Osteoblast (primary cell): ENCODE measurements around the gene SERBP1. TPM values are rescaled to one million over a fixed set of nuclear protein-coding genes. Genes with fewer than 3 reads are reported as not detected.
A peak's percentile ranks its signal among the peaks of the same experiment; 100 is the strongest.

Source experiments
- DNase-seq: peaks from one replicate; pipeline ENCODE4 v3.0.0; 2011; ENCODE audit warnings: low spot score, mixed read lengths; ENCODE audit not compliant: insufficient read length; ENCODE audit errors: missing footprints
- H2AFZ ChIP-seq: 2 replicates; pipeline ENCODE4 v1.6.0; 2011; ENCODE audit warnings: mild to moderate bottlenecking, low read length
- H3K27ac ChIP-seq: 2 replicates; pipeline ENCODE4 v1.5.1; 2011; ENCODE audit warnings: mild to moderate bottlenecking, low read depth, low read length, moderate library complexity
- H3K27me3 ChIP-seq: 2 replicates; pipeline ENCODE4 v1.6.0; 2012; ENCODE audit warnings: mild to moderate bottlenecking, control low read depth, inconsistent platforms, low read length, moderate library complexity; ENCODE audit not compliant: insufficient read depth
- H3K36me3 ChIP-seq: 2 replicates; pipeline ENCODE4 v1.5.1; 2011; ENCODE audit warnings: mild to moderate bottlenecking, low read length, control low read depth, moderate library complexity; ENCODE audit not compliant: insufficient read depth
- H3K4me1 ChIP-seq: 2 replicates; pipeline ENCODE4 v1.5.1; 2011; ENCODE audit warnings: mild to moderate bottlenecking, low read length, control low read depth, moderate library complexity; ENCODE audit not compliant: insufficient read depth
- H3K4me2 ChIP-seq: 2 replicates; pipeline ENCODE4 v1.6.0; 2011; ENCODE audit warnings: mild to moderate bottlenecking, low read length; ENCODE audit not compliant: insufficient read depth
- H3K4me3 ChIP-seq: fragments of 200-600 bp; sonication (generic); 3 replicates; pipeline ENCODE4 v1.5.1; 2012; ENCODE audit warnings: mild to moderate bottlenecking, low read length, inconsistent platforms; ENCODE audit not compliant: insufficient read depth
- H3K79me2 ChIP-seq: 2 replicates; pipeline ENCODE4 v1.6.0; 2012; ENCODE audit warnings: mild to moderate bottlenecking, low read length, control low read depth, inconsistent platforms; ENCODE audit not compliant: insufficient read depth
- H3K9me3 ChIP-seq: 2 replicates; pipeline ENCODE4 v1.5.1; 2011; ENCODE audit warnings: low read depth, low read length, control low read depth
- H4K20me1 ChIP-seq: 2 replicates; pipeline ENCODE4 v1.6.0; 2012; ENCODE audit warnings: mild to moderate bottlenecking, low read length, control low read depth; ENCODE audit not compliant: insufficient read depth
- CTCF ChIP-seq: IDR thresholded peaks from 2 replicates; pipeline ENCODE4 v1.5.1; 2011; ENCODE audit warnings: mild to moderate bottlenecking, low read depth, low read length, moderate library complexity; ENCODE audit errors: extremely low read depth
- total RNA-seq: library from RNA; depleted of rRNA; stranded (reverse); fragments of >200 nt; gene quantifications from 2 replicates; pipeline ENCODE4 v1.2.3, GENCODE V29; 2012

The SERBP1 gene
- total RNA-seq, 1 donor, result 161 TPM

- TF ChIP-seq CTCF, result no peak
- H3K27me3 ChIP-seq, result no peaks in the 10 kb centered on the region
- H3K9me3 ChIP-seq, result no peaks in the 10 kb centered on the region
- H4K20me1 ChIP-seq, result no peaks in the 10 kb centered on the region
- no peak overlapping the region for H3K4me3 ChIP-seq
- DNase-seq, result no peak
- no peak overlapping the region for H3K27ac ChIP-seq
- no peaks in the 10 kb centered on the region for H3K36me3 ChIP-seq
- H3K79me2 ChIP-seq, result no peaks in the 10 kb centered on the region
- no peak overlapping the region for H3K4me2 ChIP-seq
- peaks cover 7% of the 10 kb centered on the region for H3K4me1 ChIP-seq
- no peak overlapping the region for H2AFZ ChIP-seq
Observed at GRCh38 chr1:67376381-67376780, 53.8 kb downstream of the SERBP1 start.

- no peak overlapping the region for H3K4me2 ChIP-seq
- H3K79me2 ChIP-seq, result no peaks in the 10 kb centered on the region
- peaks cover 7% of the 10 kb centered on the region for H3K4me1 ChIP-seq
- no peak overlapping the region for H3K27ac ChIP-seq
- H2AFZ ChIP-seq, result no peak overlapping the region
- H3K9me3 ChIP-seq, result no peaks in the 10 kb centered on the region
- no peak for TF ChIP-seq CTCF
- no peak overlapping the region for H3K4me3 ChIP-seq
- DNase-seq, result peak; percentile 45
- H3K27me3 ChIP-seq, result no peaks in the 10 kb centered on the region
- H4K20me1 ChIP-seq, result no peaks in the 10 kb centered on the region
- no peaks in the 10 kb centered on the region for H3K36me3 ChIP-seq
Observed at GRCh38 chr1:67372898-67373297, 57.3 kb downstream of the SERBP1 start.

DNA sequence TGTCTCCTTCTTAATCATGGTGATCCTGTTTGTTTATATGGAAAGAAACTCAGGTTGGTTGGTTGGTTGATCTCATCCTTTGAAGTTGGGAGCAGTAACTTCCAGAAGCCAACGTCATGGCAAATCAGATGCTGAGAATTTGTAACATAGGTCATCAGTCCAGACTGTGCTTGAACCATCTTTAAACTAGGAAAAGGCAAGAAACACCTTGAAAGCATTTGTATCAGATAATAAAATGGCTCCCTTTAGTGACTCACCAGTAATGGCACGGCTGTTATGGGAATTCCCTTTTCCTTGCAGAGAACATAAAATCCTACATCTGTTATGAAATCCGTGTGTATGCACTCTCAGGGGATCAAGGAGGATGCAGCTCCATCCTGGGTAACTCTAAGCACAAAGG is 58.1 kb downstream of the SERBP1 start:
- peaks cover 7% of the 10 kb centered on the region for H3K4me1 ChIP-seq
- no peaks in the 10 kb centered on the region for H3K36me3 ChIP-seq
- H3K27ac ChIP-seq, result no peak overlapping the region
- TF ChIP-seq CTCF, result no peak
- H2AFZ ChIP-seq, result no peak overlapping the region
- H3K4me2 ChIP-seq, result no peak overlapping the region
- H3K4me3 ChIP-seq, result no peak overlapping the region
- H3K27me3 ChIP-seq, result no peaks in the 10 kb centered on the region
- no peaks in the 10 kb centered on the region for H3K9me3 ChIP-seq
- peak; percentile 44 for DNase-seq
- H4K20me1 ChIP-seq, result no peaks in the 10 kb centered on the region
- H3K79me2 ChIP-seq, result no peaks in the 10 kb centered on the region

GRCh38 chr1:67371681-67372080 is 58.5 kb downstream of the SERBP1 start:
- peak; percentile 48 for DNase-seq
- Histone ChIP-seq H3K36me3 (no peaks in the 10 kb centered on the region), H2AFZ (no peak overlapping the region), H3K79me2 (no peaks in the 10 kb centered on the region), H3K4me1 (peaks cover 7% of the 10 kb centered on the region), H4K20me1 (no peaks in the 10 kb centered on the region), H3K27me3 (no peaks in the 10 kb centered on the region), H3K27ac (no peak overlapping the region), H3K9me3 (no peaks in the 10 kb centered on the region), H3K4me3 (no peak overlapping the region), H3K4me2 (no peak overlapping the region)
- TF ChIP-seq CTCF, result no peak
